Measurements from ENCODE around the gene RTN4RL1. TPM values are rescaled to one million over a fixed set of nuclear protein-coding genes. Genes with fewer than 3 reads are reported as not detected.

Gene RTN4RL1
- total and polyA plus RNA-seq, 9 of the 15 experiments (the other 6 are each of a cell fraction or from before 2014, with no cell fraction given): 0.04 to 0.06 (median 0.04) TPM; not detected in 5

DNA sequence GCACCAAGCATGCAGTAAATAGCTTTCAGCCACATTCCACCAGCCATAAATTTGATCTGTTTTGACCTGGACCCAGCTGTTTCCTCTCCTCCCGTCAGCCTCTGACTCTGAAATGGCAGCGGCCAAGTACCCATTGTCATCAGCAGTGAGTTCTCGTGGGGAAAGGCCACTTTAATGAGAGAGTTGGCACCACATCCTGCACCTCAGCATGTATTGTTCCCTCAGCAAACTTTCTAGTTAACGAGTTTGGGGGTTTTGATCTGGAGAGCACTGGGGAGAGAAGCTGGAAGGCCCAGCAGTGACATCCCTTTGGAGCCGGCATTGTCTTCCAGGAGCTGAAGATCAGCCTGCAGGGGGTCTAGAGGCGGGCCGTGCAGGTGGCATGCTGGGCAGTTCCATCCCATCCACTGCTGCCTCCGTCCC lies 110.5 kb downstream of the RTN4RL1 start:
- Histone ChIP-seq H3K36me3 (ENCODE audit: control insufficient read depth, insufficient read depth, low read length) (no peaks in the 10 kb centered on the region), H3K9me1 (ENCODE audit: control insufficient read depth, insufficient read depth, low read length) (no peaks in the 10 kb centered on the region), H3K79me2 (ENCODE audit: control insufficient read depth, insufficient read depth, low read length) (no peaks in the 10 kb centered on the region), H3K9ac (ENCODE audit: insufficient read depth in 1 of 2, low read depth in 2 of 2, low read length in 2 of 2) (no peak overlapping the region; a peak in 1 of 4 replicates), H3K9me3 (replicated peaks; ENCODE audit: control insufficient read depth, insufficient read depth, low read depth, low read length) (no peaks in the 10 kb centered on the region), H4K20me1 (replicated peaks; ENCODE audit: control insufficient read depth, insufficient read depth, low read length) (no peaks in the 10 kb centered on the region), H3K4me2 (ENCODE audit: insufficient read depth, low read length) (no peak overlapping the region), H3K27me3 (ENCODE audit: control insufficient read depth in 2 of 2, insufficient read depth in 2 of 2, low read length in 2 of 2) (peaks cover 41 to 67% of the 10 kb centered on the region in 2 experiments), H3K4me1 (replicated peaks in 1 of 2; ENCODE audit: control insufficient read depth in 2 of 2, insufficient read depth in 2 of 2, low read length in 2 of 2) (peaks cover 0 to 11% of the 10 kb centered on the region in 2 experiments; a peak in 2 of 5 replicates), H3K27ac (ENCODE audit: extremely low read depth, low read depth, low read length) (no peak overlapping the region), H3K4me3 (no peak overlapping the region), H2AFZ (ENCODE audit: low read depth, low read length) (no peak overlapping the region)
- CTCF ChIA-PET (ENCODE audit: low intra/inter-chr PET ratio): no interaction called here
- no TSS peak for BruUV-seq (replicated peaks)
- WGBS (ENCODE audit: insufficient coverage, low coverage, missing lambda C conversion rate): 8% methylated on average over 8 of the region's 8 CpGs
- in situ Hi-C loops (cut with MboI) (loop anchor here (25.0 kb wide), 1 partner anchor 323 kb away; no protein-coding TSS in a partner anchor), intact Hi-C loops (cut with micrococcal nuclease) (no loop called here)
- POLR2A ChIA-PET: interaction anchor here (0.6 kb wide), 1 partner anchor 35 kb away, joined by 3 read pairs; no protein-coding TSS in a partner anchor
- ATAC-seq (no peak), DNase-seq (ENCODE audit: extremely low read depth in 1 of 4, low spot score in 3 of 4) (no peak), FAIRE-seq (no peak)
- TF ChIP-seq MYNN (IDR thresholded peaks at IDR 0.05) (no peak), MYNN (CRISPR knock-in tag; IDR thresholded peaks at IDR 0.05) (no peak), EZH2 (IDR thresholded peaks at IDR 0.05; ENCODE audit: borderline replicate concordance, low read depth, low read length) (no peak), EHMT2 (IDR thresholded peaks at IDR 0.05) (no peak), CBX8 (IDR thresholded peaks at IDR 0.05; ENCODE audit: borderline replicate concordance, extremely low read depth, low read depth, low read length, poor library complexity, severe bottlenecking) (no peak), RBBP5 (IDR thresholded peaks at IDR 0.05; ENCODE audit: borderline replicate concordance, insufficient read depth, low read length, poor library complexity, severe bottlenecking) (no peak)
- TF ChIP-seq, protein P1, sequence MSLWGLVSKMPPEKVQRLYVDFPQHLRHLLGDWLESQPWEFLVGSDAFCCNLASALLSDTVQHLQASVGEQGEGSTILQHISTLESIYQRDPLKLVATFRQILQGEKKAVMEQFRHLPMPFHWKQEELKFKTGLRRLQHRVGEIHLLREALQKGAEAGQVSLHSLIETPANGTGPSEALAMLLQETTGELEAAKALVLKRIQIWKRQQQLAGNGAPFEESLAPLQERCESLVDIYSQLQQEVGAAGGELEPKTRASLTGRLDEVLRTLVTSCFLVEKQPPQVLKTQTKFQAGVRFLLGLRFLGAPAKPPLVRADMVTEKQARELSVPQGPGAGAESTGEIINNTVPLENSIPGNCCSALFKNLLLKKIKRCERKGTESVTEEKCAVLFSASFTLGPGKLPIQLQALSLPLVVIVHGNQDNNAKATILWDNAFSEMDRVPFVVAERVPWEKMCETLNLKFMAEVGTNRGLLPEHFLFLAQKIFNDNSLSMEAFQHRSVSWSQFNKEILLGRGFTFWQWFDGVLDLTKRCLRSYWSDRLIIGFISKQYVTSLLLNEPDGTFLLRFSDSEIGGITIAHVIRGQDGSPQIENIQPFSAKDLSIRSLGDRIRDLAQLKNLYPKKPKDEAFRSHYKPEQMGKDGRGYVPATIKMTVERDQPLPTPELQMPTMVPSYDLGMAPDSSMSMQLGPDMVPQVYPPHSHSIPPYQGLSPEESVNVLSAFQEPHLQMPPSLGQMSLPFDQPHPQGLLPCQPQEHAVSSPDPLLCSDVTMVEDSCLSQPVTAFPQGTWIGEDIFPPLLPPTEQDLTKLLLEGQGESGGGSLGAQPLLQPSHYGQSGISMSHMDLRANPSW (CRISPR knock-in tag; IDR thresholded peaks at IDR 0.05): no peak
- TF ChIP-seq, protein P2, sequence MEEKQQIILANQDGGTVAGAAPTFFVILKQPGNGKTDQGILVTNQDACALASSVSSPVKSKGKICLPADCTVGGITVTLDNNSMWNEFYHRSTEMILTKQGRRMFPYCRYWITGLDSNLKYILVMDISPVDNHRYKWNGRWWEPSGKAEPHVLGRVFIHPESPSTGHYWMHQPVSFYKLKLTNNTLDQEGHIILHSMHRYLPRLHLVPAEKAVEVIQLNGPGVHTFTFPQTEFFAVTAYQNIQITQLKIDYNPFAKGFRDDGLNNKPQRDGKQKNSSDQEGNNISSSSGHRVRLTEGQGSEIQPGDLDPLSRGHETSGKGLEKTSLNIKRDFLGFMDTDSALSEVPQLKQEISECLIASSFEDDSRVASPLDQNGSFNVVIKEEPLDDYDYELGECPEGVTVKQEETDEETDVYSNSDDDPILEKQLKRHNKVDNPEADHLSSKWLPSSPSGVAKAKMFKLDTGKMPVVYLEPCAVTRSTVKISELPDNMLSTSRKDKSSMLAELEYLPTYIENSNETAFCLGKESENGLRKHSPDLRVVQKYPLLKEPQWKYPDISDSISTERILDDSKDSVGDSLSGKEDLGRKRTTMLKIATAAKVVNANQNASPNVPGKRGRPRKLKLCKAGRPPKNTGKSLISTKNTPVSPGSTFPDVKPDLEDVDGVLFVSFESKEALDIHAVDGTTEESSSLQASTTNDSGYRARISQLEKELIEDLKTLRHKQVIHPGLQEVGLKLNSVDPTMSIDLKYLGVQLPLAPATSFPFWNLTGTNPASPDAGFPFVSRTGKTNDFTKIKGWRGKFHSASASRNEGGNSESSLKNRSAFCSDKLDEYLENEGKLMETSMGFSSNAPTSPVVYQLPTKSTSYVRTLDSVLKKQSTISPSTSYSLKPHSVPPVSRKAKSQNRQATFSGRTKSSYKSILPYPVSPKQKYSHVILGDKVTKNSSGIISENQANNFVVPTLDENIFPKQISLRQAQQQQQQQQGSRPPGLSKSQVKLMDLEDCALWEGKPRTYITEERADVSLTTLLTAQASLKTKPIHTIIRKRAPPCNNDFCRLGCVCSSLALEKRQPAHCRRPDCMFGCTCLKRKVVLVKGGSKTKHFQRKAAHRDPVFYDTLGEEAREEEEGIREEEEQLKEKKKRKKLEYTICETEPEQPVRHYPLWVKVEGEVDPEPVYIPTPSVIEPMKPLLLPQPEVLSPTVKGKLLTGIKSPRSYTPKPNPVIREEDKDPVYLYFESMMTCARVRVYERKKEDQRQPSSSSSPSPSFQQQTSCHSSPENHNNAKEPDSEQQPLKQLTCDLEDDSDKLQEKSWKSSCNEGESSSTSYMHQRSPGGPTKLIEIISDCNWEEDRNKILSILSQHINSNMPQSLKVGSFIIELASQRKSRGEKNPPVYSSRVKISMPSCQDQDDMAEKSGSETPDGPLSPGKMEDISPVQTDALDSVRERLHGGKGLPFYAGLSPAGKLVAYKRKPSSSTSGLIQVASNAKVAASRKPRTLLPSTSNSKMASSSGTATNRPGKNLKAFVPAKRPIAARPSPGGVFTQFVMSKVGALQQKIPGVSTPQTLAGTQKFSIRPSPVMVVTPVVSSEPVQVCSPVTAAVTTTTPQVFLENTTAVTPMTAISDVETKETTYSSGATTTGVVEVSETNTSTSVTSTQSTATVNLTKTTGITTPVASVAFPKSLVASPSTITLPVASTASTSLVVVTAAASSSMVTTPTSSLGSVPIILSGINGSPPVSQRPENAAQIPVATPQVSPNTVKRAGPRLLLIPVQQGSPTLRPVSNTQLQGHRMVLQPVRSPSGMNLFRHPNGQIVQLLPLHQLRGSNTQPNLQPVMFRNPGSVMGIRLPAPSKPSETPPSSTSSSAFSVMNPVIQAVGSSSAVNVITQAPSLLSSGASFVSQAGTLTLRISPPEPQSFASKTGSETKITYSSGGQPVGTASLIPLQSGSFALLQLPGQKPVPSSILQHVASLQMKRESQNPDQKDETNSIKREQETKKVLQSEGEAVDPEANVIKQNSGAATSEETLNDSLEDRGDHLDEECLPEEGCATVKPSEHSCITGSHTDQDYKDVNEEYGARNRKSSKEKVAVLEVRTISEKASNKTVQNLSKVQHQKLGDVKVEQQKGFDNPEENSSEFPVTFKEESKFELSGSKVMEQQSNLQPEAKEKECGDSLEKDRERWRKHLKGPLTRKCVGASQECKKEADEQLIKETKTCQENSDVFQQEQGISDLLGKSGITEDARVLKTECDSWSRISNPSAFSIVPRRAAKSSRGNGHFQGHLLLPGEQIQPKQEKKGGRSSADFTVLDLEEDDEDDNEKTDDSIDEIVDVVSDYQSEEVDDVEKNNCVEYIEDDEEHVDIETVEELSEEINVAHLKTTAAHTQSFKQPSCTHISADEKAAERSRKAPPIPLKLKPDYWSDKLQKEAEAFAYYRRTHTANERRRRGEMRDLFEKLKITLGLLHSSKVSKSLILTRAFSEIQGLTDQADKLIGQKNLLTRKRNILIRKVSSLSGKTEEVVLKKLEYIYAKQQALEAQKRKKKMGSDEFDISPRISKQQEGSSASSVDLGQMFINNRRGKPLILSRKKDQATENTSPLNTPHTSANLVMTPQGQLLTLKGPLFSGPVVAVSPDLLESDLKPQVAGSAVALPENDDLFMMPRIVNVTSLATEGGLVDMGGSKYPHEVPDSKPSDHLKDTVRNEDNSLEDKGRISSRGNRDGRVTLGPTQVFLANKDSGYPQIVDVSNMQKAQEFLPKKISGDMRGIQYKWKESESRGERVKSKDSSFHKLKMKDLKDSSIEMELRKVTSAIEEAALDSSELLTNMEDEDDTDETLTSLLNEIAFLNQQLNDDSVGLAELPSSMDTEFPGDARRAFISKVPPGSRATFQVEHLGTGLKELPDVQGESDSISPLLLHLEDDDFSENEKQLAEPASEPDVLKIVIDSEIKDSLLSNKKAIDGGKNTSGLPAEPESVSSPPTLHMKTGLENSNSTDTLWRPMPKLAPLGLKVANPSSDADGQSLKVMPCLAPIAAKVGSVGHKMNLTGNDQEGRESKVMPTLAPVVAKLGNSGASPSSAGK (IDR thresholded peaks at IDR 0.05): no peak
